ENCODE results near the gene ERC2.

Gene ERC2

DNA sequence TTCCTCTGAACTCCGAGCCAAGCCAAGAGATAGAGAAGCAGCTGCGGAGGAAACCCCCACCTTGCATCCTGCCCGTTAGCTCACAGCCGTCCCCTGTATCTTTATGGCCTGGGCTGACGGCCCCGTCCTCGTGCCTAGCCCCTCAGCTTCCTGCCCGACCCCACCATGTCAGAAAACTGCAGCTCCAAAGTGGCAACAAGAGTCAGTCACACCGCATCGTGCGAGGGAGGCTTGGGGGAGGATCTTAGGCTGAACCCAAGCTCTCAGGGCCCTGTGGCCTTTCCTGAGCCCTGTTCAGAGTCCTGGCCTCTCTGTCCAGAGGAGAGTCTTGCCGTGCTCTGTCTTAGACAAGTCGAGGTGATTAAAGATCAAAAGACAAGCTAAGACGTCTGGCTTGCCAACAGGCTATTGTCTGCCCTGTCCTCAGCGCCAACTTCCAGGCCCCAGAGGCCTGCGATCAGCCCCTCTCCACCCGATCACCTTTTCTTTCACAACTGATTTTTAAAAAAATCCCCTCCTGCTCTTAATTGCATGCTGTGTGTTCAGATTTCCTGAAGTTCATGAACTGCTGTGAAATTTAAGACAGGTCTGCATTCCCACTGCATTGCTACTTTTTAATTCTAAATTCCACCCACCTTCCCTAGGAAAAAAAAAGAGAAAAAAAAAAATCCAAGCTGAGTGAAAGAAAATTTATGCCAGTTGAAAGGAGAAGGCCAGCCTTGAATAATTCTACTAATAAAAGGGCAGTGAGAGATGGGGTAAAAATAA is 891.5 kb downstream of the ERC2 start:
- Histone ChIP-seq H3K36me3 (ENCODE audit: insufficient read depth, low read length) (no peaks in the 10 kb centered on the region), H3K4me1 (ENCODE audit: insufficient read depth, low read length) (peaks cover 4% of the 10 kb centered on the region; the same call in 1 of the 2 replicates), H3K9me3 (ENCODE audit: control insufficient read depth, insufficient read depth, low read length) (no peaks in the 10 kb centered on the region), H3K9ac (ENCODE audit: low read depth, low read length) (no peak overlapping the region)

DNA sequence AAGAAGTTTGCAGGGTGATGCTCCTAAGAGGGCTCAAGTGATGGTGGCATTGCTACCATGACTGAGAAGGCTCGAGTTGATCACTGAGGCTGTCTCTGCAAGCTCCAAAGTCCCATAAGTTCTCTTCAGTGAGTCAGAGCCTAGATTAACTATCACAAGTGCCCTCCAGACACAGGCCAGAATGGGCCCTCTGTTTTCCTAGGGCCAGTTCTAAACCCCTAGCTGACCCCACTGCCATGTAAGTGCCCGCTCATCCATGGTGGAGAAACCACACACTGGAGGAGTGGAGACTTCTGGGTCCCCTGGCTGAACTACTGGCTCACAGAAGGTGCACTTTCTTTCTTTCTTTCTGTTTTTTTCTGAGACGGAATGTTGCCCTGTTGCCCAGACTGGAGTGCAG is 893.6 kb downstream of the ERC2 start:
- Histone ChIP-seq H3K9me3 (ENCODE audit: control insufficient read depth, insufficient read depth, low read length) (no peaks in the 10 kb centered on the region), H3K4me1 (ENCODE audit: insufficient read depth, low read length) (peaks cover 17% of the 10 kb centered on the region), H3K9ac (ENCODE audit: low read depth, low read length) (no peak overlapping the region), H3K36me3 (ENCODE audit: insufficient read depth, low read length) (no peaks in the 10 kb centered on the region)

DNA sequence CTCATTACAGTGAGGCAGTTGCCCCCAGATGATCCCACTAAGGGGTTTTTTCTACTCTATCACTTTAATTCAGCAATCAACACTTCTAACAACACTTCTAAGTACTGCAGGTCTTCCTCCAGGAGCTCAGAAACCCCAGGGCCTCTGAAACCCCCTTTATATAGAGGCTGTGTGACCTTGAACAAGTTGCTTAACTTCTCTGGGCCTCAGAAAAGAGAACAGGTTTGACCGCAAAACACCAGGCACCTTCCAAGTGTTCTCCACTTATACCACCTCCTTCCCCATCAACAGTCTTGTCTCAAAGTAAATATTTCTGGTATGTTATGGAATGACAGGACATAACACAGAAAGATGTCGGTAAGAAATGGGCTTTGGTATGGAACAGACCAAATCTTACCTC is 895.5 kb downstream of the ERC2 start:
- H3K36me3 ChIP-seq (ENCODE audit: insufficient read depth, low read length), result no peaks in the 10 kb centered on the region
- peaks cover 17% of the 10 kb centered on the region for H3K4me1 ChIP-seq (ENCODE audit: insufficient read depth, low read length)
- H3K9me3 ChIP-seq (ENCODE audit: control insufficient read depth, insufficient read depth, low read length), result no peaks in the 10 kb centered on the region

DNA sequence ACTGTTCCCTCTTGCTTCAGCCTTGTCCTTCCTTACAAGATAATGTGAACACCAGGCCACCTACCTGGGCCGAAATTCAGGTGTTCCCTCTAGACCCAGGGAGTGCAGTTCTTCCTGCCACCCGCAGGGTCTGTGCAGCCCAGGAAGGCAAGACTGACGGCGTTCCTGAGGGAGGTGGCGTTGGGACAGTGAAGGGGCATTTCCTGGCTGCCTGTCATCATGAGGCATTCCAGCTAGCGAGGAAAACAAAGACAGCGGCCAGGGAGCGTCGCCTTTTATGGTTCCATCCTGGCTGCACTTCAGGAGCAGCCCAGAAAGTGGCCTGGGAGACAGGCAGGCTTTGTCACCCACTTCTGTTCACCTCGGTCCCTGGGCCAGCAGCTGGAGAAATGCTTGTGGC is 896.4 kb downstream of the ERC2 start:
- Histone ChIP-seq H3K36me3 (ENCODE audit: insufficient read depth, low read length) (no peaks in the 10 kb centered on the region), H3K9ac (ENCODE audit: low read depth, low read length) (no peak overlapping the region), H3K9me3 (ENCODE audit: control insufficient read depth, insufficient read depth, low read length) (no peaks in the 10 kb centered on the region), H3K4me1 (ENCODE audit: insufficient read depth, low read length) (peaks cover 14% of the 10 kb centered on the region)

More for the DNA sequence above, 895.5 kb downstream of the ERC2 start:
- no peak overlapping the region for H3K9ac ChIP-seq (ENCODE audit: low read depth, low read length)

DNA sequence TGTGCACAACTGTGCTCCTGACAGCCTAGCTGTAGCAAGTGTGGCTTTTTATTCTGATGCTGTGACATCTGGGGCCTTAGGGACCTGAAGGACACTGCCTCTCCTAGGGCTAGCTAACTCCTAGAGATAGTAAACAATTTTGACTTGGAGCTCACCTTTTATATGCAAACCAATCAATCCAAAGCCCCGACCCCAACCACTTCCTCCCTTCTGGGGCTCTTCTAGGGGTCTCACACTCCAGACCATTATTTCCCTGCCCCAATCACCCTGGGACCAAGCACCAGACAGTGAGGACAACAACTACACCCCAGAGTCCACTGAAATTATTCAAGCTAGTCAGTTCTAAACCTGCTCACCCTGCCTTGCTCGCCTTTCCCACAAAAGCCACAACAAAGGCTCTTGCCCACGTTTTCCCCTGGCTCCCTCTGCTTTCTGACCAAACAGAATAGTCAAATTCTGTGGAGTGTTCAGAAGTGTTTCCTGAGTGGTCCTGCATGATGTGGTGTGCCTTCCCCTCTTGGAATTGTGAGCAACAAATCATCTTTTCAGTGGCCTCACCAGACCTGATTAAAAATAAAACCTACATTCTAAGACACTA is 897.0 kb downstream of the ERC2 start:
- Histone ChIP-seq H3K9me3 (ENCODE audit: control insufficient read depth, insufficient read depth, low read length) (no peaks in the 10 kb centered on the region), H3K4me1 (ENCODE audit: insufficient read depth, low read length) (peaks cover 12% of the 10 kb centered on the region), H3K9ac (ENCODE audit: low read depth, low read length) (no peak overlapping the region), H3K36me3 (ENCODE audit: insufficient read depth, low read length) (no peaks in the 10 kb centered on the region)

DNA sequence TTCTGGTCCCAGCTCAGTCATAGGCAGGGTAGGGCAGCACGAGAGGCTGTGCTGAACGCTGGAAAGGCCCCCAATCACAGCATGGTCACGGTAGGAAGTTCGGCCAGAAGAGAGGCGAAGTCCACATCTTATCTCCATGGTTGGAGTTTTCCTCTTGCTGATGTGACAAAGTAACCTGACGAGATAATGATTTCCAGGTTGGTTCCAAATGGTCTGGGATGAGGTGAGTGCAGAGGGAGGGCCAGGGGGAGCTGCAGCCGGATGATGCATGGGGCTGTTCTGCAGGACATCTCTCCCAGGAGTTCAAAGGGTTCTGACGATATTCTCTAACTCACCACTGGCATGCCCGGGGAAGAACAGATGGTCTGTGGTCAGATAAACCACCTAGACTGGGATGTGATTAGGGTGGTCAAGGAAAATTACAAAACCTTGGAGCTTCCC is 898.0 kb downstream of the ERC2 start:
- Histone ChIP-seq H3K4me1 (ENCODE audit: insufficient read depth, low read length) (peaks cover 12% of the 10 kb centered on the region), H3K36me3 (ENCODE audit: insufficient read depth, low read length) (no peaks in the 10 kb centered on the region), H3K9ac (ENCODE audit: low read depth, low read length) (no peak overlapping the region), H3K9me3 (ENCODE audit: control insufficient read depth, insufficient read depth, low read length) (no peaks in the 10 kb centered on the region)

DNA sequence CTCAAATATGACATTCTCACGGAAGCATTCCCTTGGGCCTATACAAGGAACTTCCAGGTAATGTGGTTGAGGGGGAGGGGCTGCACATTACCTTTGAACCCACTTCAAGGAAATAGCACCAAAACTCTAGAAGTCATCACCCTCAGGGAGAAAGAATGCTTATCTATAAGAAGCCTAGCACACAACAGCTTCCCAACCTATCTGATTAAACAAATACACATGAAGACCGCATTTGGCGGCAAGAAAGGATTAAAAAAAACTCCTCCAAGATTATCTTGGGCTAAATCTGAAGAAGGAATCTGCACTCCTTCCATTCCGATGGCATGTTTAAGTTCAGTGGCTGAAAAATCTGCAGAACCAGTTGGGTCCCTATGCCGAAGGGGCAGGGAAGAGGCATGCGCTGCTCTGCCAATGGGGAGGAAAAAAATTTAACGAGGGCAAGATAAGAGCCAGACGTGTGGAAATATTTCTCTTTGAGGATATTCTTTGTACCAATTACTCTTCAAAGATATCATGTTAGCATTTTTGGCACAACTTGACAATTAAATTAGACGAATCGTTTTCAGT is 899.2 kb downstream of the ERC2 start:
- H3K9me3 ChIP-seq (ENCODE audit: control insufficient read depth, insufficient read depth, low read length), result no peaks in the 10 kb centered on the region
- H3K4me1 ChIP-seq (ENCODE audit: insufficient read depth, low read length), result peaks cover 12% of the 10 kb centered on the region
- H3K36me3 ChIP-seq (ENCODE audit: insufficient read depth, low read length), result no peaks in the 10 kb centered on the region
- H3K9ac ChIP-seq (ENCODE audit: low read depth, low read length), result no peak overlapping the region

DNA sequence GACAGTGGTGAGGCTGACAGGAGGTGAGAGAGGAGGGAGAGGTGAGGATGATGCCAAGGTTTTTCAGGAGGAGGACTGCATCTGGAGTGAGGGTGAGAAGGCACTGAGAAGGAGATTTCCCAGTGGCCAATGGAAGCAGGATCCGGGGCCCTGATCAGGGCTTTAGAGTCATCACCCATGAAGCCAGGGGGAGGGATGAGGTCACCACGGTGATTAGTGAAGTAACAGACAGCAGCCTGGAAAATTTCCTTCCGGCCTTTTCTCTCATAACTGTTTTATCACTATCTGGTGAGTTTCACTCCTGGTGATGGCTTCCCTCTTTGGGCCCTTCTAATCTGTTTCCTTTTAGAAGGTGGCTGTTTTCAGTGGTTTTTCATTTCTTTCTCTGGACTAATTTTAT is 900.7 kb downstream of the ERC2 start:
- H3K9ac ChIP-seq (ENCODE audit: low read depth, low read length), result no peak overlapping the region
- H3K4me1 ChIP-seq (ENCODE audit: insufficient read depth, low read length), result peaks cover 12% of the 10 kb centered on the region
- H3K9me3 ChIP-seq (ENCODE audit: control insufficient read depth, insufficient read depth, low read length), result no peaks in the 10 kb centered on the region
- H3K36me3 ChIP-seq (ENCODE audit: insufficient read depth, low read length), result no peaks in the 10 kb centered on the region

DNA sequence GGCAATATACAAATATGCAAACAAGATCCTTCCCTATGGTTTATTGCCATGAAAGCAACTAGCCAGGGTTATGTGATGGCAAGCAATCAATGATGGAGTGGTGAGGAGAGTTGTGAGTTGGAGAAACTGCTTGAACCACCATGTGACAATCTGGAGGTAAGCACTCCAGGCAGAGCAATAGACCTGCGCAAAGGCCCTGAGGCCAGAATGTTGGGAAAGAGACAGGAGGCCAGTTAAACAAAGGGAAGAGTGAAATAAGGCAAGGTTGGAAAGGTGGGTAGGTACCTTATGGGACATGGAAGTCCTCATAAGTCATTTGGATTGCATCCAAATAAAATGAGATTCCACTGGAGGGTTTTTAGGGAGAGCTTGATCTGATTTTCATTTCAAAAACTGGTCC is 901.1 kb downstream of the ERC2 start:
- H3K9me3 ChIP-seq (ENCODE audit: control insufficient read depth, insufficient read depth, low read length), result no peaks in the 10 kb centered on the region
- H3K4me1 ChIP-seq (ENCODE audit: insufficient read depth, low read length), result peaks cover 12% of the 10 kb centered on the region
- no peaks in the 10 kb centered on the region for H3K36me3 ChIP-seq (ENCODE audit: insufficient read depth, low read length)
- H3K9ac ChIP-seq (ENCODE audit: low read depth, low read length), result no peak overlapping the region

DNA sequence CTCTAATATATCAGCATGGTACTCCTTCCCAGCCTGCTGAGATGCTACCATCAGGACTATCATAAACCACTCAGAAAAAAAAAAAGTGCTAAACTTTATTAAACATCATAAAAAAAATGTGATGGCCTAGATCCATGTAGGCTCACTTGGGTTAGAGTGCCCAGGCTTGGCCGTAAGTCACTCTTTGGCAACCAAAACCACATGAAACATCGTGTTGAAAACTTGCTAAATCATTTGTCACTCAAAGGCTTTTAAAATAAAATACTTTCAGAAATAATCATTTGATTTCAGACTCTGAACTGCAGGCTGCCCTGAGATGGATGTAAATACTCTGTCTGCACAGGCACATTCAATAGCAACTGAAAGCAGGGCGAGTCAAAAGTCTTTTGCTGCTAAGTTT is 902.7 kb downstream of the ERC2 start:
- Histone ChIP-seq H3K36me3 (ENCODE audit: insufficient read depth, low read length) (no peaks in the 10 kb centered on the region), H3K9me3 (ENCODE audit: control insufficient read depth, insufficient read depth, low read length) (no peaks in the 10 kb centered on the region), H3K9ac (ENCODE audit: low read depth, low read length) (no peak overlapping the region), H3K4me1 (ENCODE audit: insufficient read depth, low read length) (peaks cover 4% of the 10 kb centered on the region; the same call in 1 of the 2 replicates)

DNA sequence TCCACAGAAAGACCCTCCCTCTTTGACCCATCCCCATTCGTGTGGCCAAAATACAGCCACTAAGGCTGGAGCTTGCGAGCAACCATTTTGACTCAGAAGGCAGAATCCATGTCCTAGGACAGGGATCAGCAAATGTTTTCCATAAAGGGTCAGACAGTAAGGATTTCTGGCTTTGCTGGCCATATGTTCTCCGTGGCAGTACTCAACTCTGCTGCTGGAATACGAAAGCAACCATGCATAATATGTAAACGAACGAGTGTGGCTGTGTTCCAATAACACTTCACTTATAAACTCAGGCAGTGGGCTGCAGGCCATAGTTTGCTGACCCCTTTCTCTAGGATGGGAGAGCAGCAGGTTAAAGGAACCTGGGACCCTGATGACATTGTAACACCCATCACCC is 903.5 kb downstream of the ERC2 start:
- H3K9ac ChIP-seq (ENCODE audit: low read depth, low read length), result no peak overlapping the region
- no peaks in the 10 kb centered on the region for H3K9me3 ChIP-seq (ENCODE audit: control insufficient read depth, insufficient read depth, low read length)
- no peaks in the 10 kb centered on the region for H3K36me3 ChIP-seq (ENCODE audit: insufficient read depth, low read length)
- no peaks in the 10 kb centered on the region for H3K4me1 ChIP-seq (ENCODE audit: insufficient read depth, low read length)

DNA sequence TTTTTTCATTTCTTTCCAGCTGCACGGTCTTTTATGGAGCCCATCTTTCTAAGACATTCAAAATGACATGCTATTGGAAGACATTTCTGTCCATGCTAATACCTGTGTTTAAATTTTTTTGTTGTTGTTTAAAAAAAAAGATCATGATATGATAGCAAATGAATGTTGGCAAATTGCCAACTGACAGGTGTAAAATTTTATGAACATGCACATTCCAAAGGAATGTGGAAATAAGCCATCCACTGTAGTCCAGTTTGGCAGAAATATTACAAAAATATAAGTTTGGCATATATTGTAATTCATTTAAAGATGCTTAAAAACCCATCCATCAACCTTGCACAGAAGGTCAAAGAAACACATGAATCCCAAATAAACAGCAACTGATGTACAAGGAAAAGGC is 905.6 kb downstream of the ERC2 start:
- H3K9ac ChIP-seq (ENCODE audit: low read depth, low read length), result no peak overlapping the region
- no peaks in the 10 kb centered on the region for H3K4me1 ChIP-seq (ENCODE audit: insufficient read depth, low read length)
- no peaks in the 10 kb centered on the region for H3K36me3 ChIP-seq (ENCODE audit: insufficient read depth, low read length)
- H3K9me3 ChIP-seq (ENCODE audit: control insufficient read depth, insufficient read depth, low read length), result no peaks in the 10 kb centered on the region

DNA sequence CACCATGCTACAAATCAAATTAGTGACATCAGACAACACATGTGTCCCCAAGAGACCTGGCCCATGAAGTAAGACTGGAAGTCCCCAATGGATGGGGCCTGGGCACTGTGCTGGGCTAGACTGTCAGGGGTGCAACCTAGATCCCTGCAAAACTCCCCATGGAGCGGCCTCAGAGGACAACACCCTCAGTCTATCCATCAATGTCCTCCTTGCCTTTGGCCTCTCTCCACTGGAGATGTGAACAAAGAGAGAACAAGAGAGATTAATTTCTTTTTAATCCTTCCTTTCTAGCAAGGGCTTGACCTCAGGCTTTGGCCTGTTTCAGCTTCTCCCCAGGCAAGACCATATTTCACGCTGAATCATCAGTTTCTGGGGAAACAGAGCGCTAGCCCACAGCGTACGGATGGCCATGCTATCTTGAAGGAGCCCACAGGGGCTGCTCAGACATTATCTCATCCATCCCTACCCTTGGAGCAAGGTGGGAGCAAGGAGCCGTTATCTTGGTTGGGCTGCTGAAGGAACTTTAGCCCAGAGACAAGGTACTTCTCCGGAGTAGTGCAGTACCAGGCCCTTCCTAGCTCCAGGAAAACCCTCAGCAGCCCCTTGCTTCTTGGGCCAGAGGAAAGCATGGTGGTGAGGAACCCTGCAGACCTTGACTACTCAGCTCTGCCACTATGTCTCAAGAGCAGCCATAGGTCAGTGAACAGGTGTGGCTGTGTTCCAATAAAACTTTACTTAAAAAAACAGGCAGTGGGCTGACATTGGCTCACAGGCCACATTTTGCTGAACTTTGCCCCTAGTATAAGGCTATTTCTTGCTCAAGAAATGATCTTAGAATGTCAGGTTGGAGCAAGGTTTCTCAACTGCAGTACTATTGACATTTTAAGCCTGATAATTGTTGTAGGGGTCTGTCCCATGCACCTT is 908.5 kb downstream of the ERC2 start:
- Histone ChIP-seq H3K9me3 (ENCODE audit: control insufficient read depth, insufficient read depth, low read length) (no peaks in the 10 kb centered on the region), H3K4me1 (ENCODE audit: insufficient read depth, low read length) (peaks cover 20% of the 10 kb centered on the region), H3K36me3 (ENCODE audit: insufficient read depth, low read length) (no peaks in the 10 kb centered on the region), H3K9ac (ENCODE audit: low read depth, low read length) (no peak overlapping the region)

DNA sequence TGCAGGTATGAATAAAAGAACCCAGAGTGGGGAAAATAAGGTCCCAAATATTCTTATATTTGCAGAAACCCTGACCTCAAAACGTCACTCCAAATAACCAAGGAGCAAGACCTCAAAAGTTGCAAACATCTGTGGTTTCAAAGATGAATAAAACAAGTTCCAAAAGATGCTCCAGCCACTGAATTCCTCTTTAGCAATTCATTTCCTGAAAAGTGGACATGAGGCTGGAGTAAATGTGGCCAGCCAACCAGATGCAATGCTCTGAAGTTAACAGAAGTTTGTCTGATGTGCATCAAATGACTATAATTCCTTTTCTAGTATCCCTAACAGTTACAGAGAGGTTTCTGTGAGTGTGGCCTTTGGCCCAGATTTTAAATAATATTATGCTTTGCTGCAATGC is 910.0 kb downstream of the ERC2 start:
- H3K36me3 ChIP-seq (ENCODE audit: insufficient read depth, low read length), result no peaks in the 10 kb centered on the region
- H3K9me3 ChIP-seq (ENCODE audit: control insufficient read depth, insufficient read depth, low read length), result no peaks in the 10 kb centered on the region

More for the DNA sequence above, 910.0 kb downstream of the ERC2 start:
- H3K4me1 ChIP-seq (ENCODE audit: insufficient read depth, low read length), result peaks cover 32% of the 10 kb centered on the region
- no peak overlapping the region for H3K9ac ChIP-seq (ENCODE audit: low read depth, low read length)
